Measurements from ENCODE around the gene SKAP1.
"Not testable (repeated sequence)": the region's sequence is repeated elsewhere in the genome, so short reads cannot be mapped to it uniquely, and the experiment has no call there.

The SKAP1 gene

DNA sequence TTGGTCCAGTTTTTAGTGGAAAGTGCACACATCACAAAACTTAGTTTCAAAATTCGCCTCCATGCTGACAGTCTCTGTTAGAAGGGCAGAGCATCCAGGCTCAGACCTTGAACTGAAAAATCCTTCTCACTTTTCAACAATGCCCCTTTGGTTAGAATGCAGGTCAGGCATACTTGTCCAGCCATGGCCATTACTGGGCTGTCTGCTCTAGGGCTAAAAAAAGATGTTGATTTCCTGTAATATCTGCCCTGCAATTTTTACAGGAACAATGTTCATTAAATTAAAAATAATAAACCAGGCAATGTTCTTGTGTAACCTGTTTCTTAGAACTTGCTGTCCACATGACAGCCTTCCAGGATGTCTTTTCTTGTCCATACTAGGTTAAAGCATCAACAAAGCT lies 200.1 kb downstream of the SKAP1 start:
- FAIRE-seq (no peak), DNase-seq (ENCODE audit: insufficient read length, low spot score) (no peak)

DNA sequence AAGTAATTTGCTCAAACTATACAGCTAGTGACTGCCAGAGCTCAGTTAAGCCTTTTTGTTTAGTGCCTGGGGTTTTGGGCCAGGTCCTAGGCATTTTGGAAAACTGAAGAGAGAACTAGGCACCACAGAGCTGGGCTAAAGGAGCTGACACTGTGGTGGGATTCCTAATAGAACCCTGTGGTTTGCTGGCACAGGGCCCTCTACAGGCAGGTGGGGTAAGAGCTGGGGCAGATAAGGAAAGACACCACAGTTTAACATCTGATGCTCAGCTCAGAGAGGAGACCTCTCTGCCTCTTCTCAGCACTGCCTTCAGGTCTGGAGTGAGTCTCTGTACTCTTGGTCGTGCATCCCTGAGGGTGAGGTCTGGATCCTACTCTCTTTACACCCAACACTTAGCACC lies 201.3 kb downstream of the SKAP1 start:
- DNase-seq (ENCODE audit: insufficient read length, low spot score) = no peak

DNA sequence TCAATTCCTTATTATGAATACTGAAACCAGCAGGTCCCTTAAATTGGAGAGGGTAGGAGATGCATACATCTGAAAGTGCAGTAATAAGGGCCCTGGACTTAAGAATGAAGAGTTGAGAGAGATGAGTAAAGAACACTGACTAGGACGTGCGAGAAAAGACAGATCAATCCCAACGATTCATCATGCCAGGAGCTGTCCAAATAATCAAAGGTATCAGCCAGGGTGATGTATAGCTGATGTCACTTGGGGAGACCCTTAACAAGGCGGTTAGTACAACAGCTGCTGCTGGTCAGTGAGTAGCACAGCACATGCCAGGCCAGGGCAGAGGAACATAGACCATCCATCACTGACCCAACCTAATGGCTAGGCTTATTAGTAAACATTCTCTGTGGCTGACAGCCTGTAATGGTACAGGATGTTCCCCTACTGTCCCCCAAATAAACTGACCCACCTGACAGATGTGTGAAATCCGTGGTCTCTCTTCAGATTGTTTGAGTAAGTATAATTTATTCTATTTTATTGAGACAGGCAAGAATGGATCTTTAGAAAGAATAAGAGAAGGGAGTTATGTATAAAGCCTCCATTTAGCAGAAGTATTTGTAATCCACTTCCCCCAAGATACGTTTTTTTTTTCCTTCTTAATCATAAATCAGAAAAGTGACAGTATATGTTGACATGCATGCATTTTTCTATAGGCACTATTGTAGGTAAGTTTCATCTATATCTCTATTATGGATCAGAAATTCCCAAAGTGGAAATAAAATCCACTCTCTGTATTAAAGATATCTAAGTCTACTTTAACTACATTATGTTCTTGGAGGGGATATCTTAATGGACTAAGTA lies 204.1 kb downstream of the SKAP1 start:
- DNase-seq (ENCODE audit: insufficient read length, low spot score) = no peak
- FAIRE-seq = no peak

More for the DNA sequence above, 201.3 kb downstream of the SKAP1 start:
- no peak for FAIRE-seq

DNA sequence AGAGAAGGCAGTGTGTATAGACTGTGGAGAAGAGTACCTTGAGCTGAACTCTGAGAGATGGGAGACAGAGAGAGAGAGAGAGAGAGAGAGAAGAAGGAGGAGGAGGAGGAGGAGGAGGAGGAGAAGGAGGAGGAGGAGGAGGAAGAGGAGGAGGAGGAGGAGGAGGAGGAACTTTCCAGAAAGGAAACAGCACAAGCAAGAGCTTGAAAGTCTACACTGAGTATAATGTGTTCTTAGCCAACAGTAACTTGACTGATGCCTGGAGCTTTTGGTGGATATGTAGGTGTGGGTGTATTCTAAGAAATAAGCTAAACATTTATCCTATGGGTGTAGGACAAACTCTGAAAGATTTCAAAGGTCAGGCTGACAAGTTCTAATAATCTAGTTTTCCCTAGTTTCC lies 206.1 kb downstream of the SKAP1 start:
- DNase-seq (ENCODE audit: insufficient read length, low spot score) = no peak
- FAIRE-seq = no peak

DNA sequence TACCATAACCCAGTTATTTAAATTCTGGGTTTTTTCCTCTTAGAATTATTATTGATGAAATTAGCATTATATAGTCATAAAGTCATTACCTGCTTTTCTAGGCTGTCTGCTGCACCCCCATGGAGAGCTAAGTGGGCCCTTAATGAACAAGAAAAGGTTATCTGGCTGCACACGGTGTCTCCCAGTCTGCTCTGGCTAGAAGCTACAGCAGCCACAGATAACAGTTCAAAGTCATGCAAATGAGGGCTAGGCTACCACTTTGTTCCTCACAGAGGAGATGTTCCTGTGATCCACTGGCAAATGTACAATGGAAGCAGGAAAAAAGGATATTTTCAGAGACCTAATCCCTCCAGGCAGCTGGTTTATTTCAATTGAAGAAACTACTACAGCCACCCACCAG lies 210.4 kb downstream of the SKAP1 start:
- no peak for DNase-seq (ENCODE audit: insufficient read length, low spot score)
- FAIRE-seq = no peak

DNA sequence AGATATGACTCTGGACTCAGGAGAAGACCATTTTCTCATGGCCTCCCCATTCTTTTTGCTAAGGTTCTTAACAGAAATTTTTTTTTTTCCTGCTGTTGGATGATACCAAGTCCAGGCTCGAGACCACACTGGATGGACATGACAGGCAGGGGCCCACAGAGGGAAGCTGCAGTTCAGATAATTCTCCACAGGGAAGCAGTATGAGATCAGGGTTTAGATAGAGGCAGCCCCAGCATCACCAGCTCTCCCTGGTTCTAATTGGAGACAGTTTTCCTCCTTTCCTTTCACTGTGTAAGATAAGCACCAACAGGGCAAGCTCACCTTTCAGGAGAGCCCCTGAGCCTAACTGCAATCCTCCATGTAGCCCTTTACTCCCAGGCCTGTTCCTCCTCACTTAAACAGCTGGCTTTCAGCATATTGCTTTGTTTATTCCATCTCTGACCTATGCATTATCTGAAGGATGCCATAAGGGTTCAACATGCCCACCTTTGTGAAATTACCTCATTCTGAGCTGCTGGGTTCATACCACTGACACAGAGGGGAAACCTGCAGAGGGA lies 214.4 kb downstream of the SKAP1 start:
- FAIRE-seq (peak; percentile 60), DNase-seq (ENCODE audit: insufficient read length, low spot score) (peak; percentile 9)

DNA sequence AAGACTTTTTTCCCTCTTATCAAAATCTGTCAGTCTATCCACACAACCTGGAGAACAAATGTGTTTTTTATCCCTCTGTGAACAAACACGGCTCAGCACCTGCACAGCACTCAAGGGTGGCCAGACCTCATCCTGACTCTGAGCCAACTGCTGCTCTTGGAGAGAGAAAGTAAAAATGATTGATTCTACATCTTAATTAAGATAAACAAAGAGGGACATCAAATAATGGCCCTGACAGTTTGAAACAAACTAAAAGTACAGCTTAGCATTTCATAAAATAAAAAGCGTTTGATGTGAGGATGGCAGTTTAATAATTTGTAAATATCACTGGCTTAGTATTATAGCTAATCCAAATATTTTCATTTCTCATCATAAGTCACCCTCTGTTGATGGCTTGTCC lies 216.2 kb downstream of the SKAP1 start:
- no peak for DNase-seq (ENCODE audit: insufficient read length, low spot score)
- FAIRE-seq = no peak

DNA sequence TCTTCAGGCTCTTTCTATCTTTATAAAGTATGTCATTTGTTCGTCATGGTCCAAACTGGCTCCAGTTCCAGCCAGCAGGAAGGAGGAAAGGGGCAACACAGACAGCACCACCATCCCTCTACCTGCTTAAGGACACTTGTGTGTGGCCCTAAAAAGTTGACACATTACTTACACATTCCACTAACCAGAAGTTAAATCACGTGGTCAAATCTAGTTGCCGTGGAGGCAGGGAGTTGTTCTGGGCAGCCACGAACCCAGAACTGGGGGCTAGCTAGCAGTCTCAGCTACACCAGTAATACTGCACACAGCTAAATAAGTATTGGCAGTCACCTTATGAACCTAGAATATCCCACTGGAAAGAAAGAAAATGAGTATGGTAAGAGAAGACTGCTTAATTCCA lies 218.2 kb downstream of the SKAP1 start:
- no peak for DNase-seq (ENCODE audit: insufficient read length, low spot score)
- no peak for FAIRE-seq

DNA sequence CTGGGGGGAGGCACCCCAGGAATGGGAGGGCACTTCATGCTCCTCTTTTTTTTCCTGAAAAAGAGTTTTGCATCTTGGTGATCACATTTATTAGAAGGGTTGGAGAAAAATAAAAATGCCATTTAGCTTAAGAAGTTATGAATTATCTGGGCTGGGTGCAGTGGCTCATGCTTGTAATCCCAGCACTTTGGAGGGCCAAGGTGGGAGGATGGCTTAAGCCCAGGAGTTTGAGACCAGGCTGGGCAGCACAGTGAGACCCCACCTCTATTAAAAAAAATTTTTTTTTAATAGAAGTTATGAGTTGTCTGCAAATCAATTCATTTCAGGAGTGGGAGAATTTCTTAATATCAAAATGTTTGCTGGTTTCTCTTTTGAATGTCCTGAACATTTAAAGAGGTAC lies 219.0 kb downstream of the SKAP1 start:
- FAIRE-seq = no peak
- no peak for DNase-seq (ENCODE audit: insufficient read length, low spot score)

DNA sequence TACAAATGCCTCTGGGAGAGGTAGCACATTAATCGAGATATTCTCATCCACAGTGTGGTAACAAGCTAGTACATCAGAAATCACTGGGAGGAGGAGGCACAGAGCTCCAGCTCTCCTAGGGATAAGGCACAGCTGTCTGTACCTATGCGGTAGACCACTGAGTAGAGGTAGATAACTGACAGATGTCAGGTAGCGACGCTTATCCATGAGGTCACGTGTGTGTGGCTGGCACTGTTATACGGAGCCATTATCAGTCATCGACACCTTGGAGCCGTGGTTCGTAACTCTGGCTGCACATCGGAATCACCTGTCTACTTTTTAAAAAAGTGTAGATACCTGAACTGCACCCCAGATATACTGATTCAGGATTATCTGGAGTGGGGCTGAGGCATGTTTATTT lies 220.0 kb downstream of the SKAP1 start:
- FAIRE-seq (no peak), DNase-seq (ENCODE audit: insufficient read length, low spot score) (no peak)

DNA sequence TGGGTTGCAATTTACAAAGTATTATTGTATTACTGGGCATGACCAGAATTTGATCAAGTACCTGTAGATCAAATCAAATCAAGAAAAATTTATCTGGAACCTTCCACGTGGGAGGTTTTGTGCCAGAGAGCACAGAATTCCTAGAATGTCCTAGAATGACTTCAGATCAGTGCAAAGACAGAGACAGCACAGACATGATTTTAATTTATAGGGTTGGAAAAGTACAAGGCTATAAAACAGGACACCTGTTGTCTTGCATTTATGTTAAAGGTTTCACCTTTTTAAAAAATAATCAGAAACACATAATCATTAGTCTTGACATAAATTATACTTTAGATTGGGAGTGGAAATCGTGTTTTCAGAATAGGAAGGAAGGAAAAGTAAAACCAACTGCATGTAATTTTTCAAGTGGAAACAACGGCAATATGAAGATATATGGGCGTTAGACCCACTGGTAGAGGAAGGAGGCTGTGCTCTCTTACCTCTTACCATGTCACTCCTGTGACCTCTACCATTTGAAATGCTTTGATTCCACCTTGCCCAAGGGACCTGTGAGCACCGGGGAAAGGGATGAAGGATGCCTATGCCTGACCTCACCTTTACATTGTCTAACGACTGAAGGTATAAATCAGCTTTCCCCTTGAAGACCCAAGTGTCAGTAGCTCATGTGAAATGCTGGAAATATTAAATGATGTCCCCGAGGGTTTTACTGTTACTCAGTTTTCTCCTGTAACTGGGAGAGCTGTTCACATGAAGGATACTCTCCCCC lies 222.1 kb downstream of the SKAP1 start:
- no peak for DNase-seq (ENCODE audit: insufficient read length, low spot score)
- FAIRE-seq = no peak

DNA sequence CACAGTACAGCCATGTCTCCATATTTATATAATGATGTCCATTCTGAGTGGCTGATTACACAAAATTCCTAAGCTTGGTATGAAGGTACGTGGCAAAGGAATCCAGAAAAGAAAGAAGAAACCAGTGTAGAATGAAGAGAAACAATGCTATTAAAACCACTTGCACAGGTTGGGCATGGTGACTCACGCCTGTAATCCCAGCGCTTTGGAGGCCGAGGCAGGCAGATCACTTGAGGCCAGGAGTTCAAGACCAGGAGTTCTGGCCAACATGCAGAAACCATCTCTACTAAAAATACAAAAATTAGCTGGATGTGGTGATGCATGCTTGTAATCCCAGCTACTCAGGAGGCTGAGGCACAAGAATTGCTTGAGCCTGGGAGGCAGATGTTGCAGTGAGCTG lies 223.0 kb downstream of the SKAP1 start:
- FAIRE-seq; DNase-seq (ENCODE audit: insufficient read length, low spot score): not testable (repeated sequence)

DNA sequence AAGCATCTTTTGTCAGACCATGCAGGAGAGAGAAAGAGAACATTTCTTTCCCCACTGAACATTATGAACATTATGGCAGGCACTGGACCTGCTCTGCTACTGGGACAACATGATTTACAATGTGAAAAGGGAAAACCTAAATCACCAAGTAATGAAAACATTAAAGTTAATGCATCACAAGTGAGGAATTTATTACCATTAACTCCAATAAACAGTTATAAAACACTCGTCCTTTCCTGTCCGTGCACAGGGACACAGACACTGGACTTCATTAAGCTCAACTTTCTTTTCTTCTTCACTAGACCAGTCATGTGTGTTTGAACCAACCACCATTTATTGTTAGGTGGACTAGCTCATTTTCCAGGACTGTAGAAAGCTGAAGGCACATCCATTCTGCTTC lies 227.1 kb downstream of the SKAP1 start:
- no peak for DNase-seq (ENCODE audit: insufficient read length, low spot score)
- no peak for FAIRE-seq

DNA sequence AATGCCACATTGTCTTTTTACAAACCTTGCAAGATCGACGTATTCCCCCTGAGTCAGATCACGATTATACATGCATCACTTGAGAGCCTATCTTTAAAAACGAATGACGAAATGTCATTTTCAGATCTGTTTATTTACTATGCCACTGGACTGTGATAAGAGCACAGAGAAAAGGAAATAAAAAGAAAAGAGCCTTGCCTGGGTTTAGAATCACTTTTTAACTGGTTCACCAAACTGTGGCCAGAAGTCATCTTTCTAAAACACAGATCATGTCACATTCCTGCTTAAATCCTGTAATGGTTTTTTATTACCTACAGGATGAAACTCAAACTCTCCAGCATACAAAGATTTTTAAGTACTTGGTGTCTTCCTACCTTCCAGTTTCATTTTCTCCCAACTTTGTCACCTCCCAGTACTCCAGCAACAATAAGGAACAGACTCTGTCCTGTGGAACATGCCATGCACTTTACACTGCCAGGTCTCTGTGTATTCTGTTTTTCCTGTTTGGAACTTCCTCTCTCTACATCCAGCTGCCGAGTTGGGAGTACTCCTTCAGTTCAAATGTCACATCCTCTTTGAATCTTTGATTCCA lies 231.0 kb downstream of the SKAP1 start:
- FAIRE-seq = peak; percentile 14
- no peak for DNase-seq (ENCODE audit: insufficient read length, low spot score)

DNA sequence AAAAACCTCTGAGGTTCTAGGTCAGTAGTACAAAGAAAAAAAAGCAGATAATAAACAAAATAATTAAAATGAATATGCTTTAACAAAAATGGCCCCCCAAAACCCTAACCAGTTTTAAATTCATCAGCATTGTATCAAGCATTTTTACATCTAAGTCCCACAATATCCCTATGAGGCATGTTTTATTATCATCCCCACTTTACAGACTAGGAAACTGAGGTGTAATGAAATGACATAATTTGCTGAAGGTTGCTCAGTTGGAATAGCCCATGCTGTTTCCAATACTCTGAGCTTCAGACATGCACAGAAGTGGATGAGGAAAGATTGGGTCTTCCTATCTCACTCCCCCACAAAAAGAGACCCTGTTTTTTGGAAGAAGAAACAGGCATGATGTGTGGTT lies 234.1 kb downstream of the SKAP1 start:
- no peak for DNase-seq (ENCODE audit: insufficient read length, low spot score)
- FAIRE-seq = no peak

DNA sequence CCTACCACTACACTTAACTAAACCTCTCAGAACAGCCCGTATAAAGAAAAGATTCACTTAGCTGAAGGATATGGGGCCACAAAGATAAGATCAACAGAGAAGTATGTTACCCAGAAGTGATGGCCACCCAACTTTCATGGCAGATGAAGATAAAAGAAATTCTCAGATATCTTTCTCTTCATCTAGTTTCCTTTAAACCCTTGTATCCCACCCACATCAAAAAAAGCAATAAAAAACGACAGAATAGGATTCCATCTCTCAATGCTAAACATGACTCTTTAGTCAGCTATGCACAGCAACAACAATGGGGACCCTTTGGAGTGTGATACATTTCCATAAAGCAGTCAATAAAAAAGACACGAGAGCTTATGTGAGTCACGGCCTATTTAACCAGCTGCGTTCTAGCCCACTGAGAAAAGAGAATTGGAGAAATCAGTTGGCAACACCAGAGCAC lies 235.9 kb downstream of the SKAP1 start:
- no peak for DNase-seq (ENCODE audit: insufficient read length, low spot score)
- FAIRE-seq = no peak

DNA sequence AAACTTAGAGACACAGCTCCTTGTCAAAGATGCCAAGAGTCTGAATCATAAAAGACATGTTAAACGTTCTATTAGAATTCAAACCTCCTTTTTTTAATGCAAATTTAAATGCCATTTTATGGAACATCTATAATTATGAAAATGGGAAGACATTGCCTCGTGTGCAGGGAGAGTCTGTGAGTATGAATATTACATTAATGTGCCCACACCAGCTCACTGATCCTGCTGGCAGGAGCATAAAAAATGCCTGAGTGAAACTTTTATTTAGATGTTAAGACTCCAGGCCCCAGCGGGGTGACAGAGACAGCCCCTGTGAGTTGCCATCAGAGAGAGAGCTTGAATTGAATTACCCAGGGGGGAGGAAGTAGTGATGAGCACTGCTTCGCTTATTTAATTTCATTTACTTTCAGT lies 237.7 kb downstream of the SKAP1 start:
- DNase-seq (ENCODE audit: insufficient read length, low spot score) (no peak), FAIRE-seq (no peak)

DNA sequence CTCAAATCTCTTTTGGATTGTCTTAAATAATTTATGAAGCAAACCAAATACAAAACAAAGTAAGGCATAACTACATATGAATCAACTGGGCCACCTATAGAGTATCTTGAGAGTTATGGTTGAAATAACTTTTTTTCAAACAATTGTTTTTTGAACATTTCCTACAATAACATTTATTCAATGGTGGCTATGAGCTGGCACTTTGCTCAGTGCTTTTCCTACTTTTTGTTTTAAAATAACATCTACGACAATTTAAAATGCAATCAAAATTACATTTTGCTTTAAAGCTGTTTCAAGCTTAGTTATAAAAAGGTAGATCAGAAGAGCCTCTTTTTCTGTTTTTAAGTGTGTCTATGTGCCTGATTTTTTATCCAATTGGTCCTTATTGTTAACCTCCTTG lies 238.7 kb downstream of the SKAP1 start:
- DNase-seq (ENCODE audit: insufficient read length, low spot score) = no peak
- no peak for FAIRE-seq

DNA sequence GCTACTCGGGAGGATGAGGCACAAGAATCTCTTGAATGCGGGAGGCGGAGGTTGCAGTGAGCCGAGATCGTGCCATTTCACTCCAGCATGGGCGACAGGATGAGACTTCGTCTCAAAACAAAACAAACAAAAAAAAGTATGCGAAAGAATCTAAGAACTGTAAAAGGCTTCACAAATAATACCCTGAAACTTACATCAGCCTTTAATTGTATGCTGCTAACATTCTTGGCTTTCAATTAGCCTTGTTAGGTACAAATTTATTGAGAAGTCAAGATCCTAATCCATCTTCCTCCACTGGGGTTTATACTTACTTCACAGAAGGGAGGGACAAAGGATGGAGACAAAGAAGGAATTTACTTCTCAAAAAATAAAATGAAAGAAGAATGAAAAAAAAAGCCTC lies 239.1 kb downstream of the SKAP1 start:
- FAIRE-seq = no peak
- DNase-seq (ENCODE audit: insufficient read length, low spot score) = no peak

DNA sequence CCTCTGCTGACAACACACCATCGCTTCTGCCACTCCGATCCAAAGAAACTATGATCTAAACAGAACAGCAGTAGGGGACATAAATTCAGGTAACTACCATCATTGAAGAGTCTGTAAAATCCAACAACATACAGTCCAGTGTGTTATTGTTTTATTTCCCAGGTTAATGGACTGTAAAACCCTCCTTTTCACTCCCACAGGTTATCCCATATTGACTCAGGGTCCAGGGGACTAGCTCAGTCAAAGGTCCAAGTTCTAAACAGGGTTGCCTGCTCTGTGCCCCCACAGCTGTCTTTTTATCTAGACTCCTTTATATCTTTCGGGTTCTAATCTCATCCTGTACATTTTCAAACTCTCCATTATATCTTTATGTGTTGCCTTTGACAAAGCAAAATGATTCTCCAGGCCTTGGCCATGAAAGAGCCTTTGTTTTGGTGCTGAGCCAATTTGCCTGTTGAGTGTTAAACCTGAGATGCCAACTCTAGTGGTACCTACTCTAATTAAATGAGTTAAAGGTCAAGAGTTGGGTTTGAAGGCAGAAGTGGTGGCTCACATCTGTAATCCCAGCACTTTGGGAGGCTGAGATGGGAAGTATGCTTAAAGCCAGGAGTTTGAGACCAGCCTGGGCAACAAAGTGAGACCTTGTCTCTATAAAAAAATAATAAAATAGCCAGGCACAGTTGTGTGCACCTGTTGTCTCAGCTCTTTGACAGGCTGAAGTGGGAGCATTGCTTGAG lies 242.0 kb downstream of the SKAP1 start:
- no peak for FAIRE-seq
- no peak for DNase-seq (ENCODE audit: insufficient read length, low spot score)

DNA sequence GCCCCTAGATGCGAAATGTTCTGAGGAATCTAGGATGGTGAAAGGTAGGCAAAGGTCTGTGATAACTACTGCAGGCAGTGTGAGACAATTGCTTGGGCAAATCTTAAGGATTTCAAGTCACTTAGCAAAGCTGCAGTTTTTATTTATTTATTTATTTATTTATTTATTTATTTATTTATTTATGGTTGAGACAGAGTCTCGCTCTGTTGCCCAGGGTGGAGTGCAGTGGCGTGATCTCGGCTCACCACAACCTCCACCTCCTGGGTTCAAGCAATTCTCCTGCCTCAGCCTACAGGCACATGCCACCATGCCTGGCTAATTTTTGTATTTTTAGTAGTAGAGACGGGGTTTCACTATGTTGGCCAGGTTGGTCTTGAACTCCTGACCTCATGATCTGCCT lies 243.7 kb downstream of the SKAP1 start:
- FAIRE-seq; DNase-seq (ENCODE audit: insufficient read length, low spot score): not testable (repeated sequence)
